Immature natural killer cell (primary cell): ENCODE data around the gene FLACC1. TPM values are rescaled to one million over a fixed set of nuclear protein-coding genes. Genes with fewer than 3 reads are reported as not detected.
A peak's percentile ranks its signal among the peaks of the same experiment; 100 is the strongest.

Experiments used
- DNase-seq, 3 donors: peaks; one replicate each; pipeline ENCODE4 v3.0.0; 2022; ENCODE audit warnings: mixed read lengths in 1 of 3
- H3K27ac Mint-ChIP-seq, 6 donors: one replicate each; pipeline ENCODE4 v1.8.0; 2020; ENCODE audit warnings: mixed read lengths in 6 of 6, mild to moderate bottlenecking in 5 of 6, inconsistent platforms in 4 of 6, moderate library complexity in 3 of 6
- H3K27me3 Mint-ChIP-seq, 3 donors: one replicate each; pipeline ENCODE4 v1.8.0; 2020 to 2021; ENCODE audit warnings: low read depth in 3 of 3, mild to moderate bottlenecking in 3 of 3, mixed read lengths in 3 of 3, moderate library complexity in 3 of 3, inconsistent platforms in 1 of 3
- H3K36me3 Mint-ChIP-seq, 3 donors: one replicate each; pipeline ENCODE4 v1.8.0; 2020; ENCODE audit warnings: mixed read lengths in 3 of 3, inconsistent platforms in 2 of 3, mild to moderate bottlenecking in 2 of 3
- H3K4me1 Mint-ChIP-seq, 2 donors: one replicate each; pipeline ENCODE4 v1.8.0; 2020; ENCODE audit warnings: inconsistent platforms in 2 of 2, mild to moderate bottlenecking in 2 of 2, mixed read lengths in 2 of 2, moderate library complexity in 1 of 2
- H3K4me3 Mint-ChIP-seq, 5 donors: one replicate each; pipeline ENCODE4 v1.8.0; 2020; ENCODE audit warnings: mild to moderate bottlenecking in 5 of 5, mixed read lengths in 5 of 5, inconsistent platforms in 3 of 5, moderate library complexity in 3 of 5
- H3K9me3 Mint-ChIP-seq, 6 donors: one replicate each; pipeline ENCODE4 v1.8.0; 2020; ENCODE audit warnings: mild to moderate bottlenecking in 6 of 6, mixed read lengths in 6 of 6, inconsistent platforms in 4 of 6, moderate library complexity in 3 of 6
- polyA plus RNA-seq, 3 donors: library from polyadenylated mRNA; unstranded; fragments of 300-500 nt; fragmentation: Illumina TruSeq; gene quantifications; one replicate each; pipeline ENCODE4 v1.2.3, GENCODE V29; 2021

Gene FLACC1
- polyA plus RNA-seq, 3 donors from 2014 or later: 0.46 to 0.94 TPM; not detected in 1

GRCh38 chr2:201363857-201364560 lies 6.9 kb upstream of the FLACC1 start:
- Mint-ChIP-seq H3K9me3 (peaks cover 0 to 9% (median 5%) of the 10 kb centered on the region in 6 donors), H3K4me1 (peaks cover 5 to 8% of the 10 kb centered on the region in 2 donors), H3K36me3 (peaks cover 28 to 45% (median 38%) of the 10 kb centered on the region in 3 donors), H3K27ac (peak overlapping the region in 1 of 6 donors; percentile 50), H3K27me3 (peaks cover 0 to 4% (median 0%) of the 10 kb centered on the region in 3 donors), H3K4me3 (no peak overlapping the region)
- DNase-seq: peak; percentile 42 to 56 (median 44)

GRCh38 chr2:201362396-201362795 lies 5.3 kb upstream of the FLACC1 start:
- Mint-ChIP-seq H3K36me3 (peaks cover 29 to 45% (median 30%) of the 10 kb centered on the region in 3 donors), H3K4me1 (peaks cover 5 to 8% of the 10 kb centered on the region in 2 donors), H3K27me3 (peaks cover 0 to 4% (median 0%) of the 10 kb centered on the region in 3 donors), H3K4me3 (no peak overlapping the region), H3K27ac (no peak overlapping the region), H3K9me3 (peaks cover 0 to 9% (median 5%) of the 10 kb centered on the region in 6 donors)
- no peak for DNase-seq

GRCh38 chr2:201361078-201361733 lies 4.1 kb upstream of the FLACC1 start:
- Mint-ChIP-seq H3K27me3 (peaks cover 0 to 4% (median 0%) of the 10 kb centered on the region in 3 donors), H3K9me3 (no peaks in the 10 kb centered on the region), H3K4me1 (peaks cover 5 to 8% of the 10 kb centered on the region in 2 donors), H3K27ac (no peak overlapping the region), H3K4me3 (no peak overlapping the region), H3K36me3 (peaks cover 21 to 36% (median 22%) of the 10 kb centered on the region in 3 donors)
- DNase-seq: no peak

- H3K27ac Mint-ChIP-seq: no peak overlapping the region
Observed at GRCh38 chr2:201360256-201360655, 3.1 kb upstream of the FLACC1 start.

GRCh38 chr2:201358684-201359083 lies 1.5 kb upstream of the FLACC1 start:
- H3K4me1 Mint-ChIP-seq: peaks cover under 1 to 2% of the 10 kb centered on the region in 2 donors
- H3K9me3 Mint-ChIP-seq: no peaks in the 10 kb centered on the region
- H3K27ac Mint-ChIP-seq: no peak overlapping the region
- H3K4me3 Mint-ChIP-seq: no peak overlapping the region
- peaks cover 13 to 29% (median 19%) of the 10 kb centered on the region in 3 donors for H3K36me3 Mint-ChIP-seq
- DNase-seq: no peak
- no peaks in the 10 kb centered on the region for H3K27me3 Mint-ChIP-seq

More at GRCh38 chr2:201360256-201360655, 3.1 kb upstream of the FLACC1 start:
- H3K27me3 Mint-ChIP-seq: peaks cover 0 to 4% (median 0%) of the 10 kb centered on the region in 3 donors
- DNase-seq: no peak
- no peaks in the 10 kb centered on the region for H3K9me3 Mint-ChIP-seq
- peaks cover 18 to 36% (median 21%) of the 10 kb centered on the region in 3 donors for H3K36me3 Mint-ChIP-seq
- peaks cover 5 to 8% of the 10 kb centered on the region in 2 donors for H3K4me1 Mint-ChIP-seq
- no peak overlapping the region for H3K4me3 Mint-ChIP-seq

GRCh38 chr2:201353116-201353515 lies 4.0 kb downstream of the FLACC1 start:
- peaks cover 6 to 27% (median 22%) of the 10 kb centered on the region in 3 donors for H3K36me3 Mint-ChIP-seq
- no peak overlapping the region for H3K4me3 Mint-ChIP-seq
- H3K27ac Mint-ChIP-seq: peak overlapping the region in 1 of 6 donors; percentile 28
- H3K9me3 Mint-ChIP-seq: no peaks in the 10 kb centered on the region
- no peak for DNase-seq
- peaks cover 0 to 6% (median 1%) of the 10 kb centered on the region in 3 donors for H3K27me3 Mint-ChIP-seq
- no peaks in the 10 kb centered on the region for H3K4me1 Mint-ChIP-seq

GRCh38 chr2:201350879-201351278 lies 6.3 kb downstream of the FLACC1 start:
- no peak overlapping the region for H3K4me3 Mint-ChIP-seq
- no peaks in the 10 kb centered on the region for H3K9me3 Mint-ChIP-seq
- no peaks in the 10 kb centered on the region for H3K4me1 Mint-ChIP-seq
- DNase-seq: no peak
- no peak overlapping the region for H3K27ac Mint-ChIP-seq
- H3K36me3 Mint-ChIP-seq: peaks cover 10 to 34% (median 23%) of the 10 kb centered on the region in 3 donors
- peaks cover 0 to 6% (median 1%) of the 10 kb centered on the region in 3 donors for H3K27me3 Mint-ChIP-seq

- Mint-ChIP-seq H3K27ac (no peak overlapping the region), H3K27me3 (peaks cover 0 to 6% (median 3%) of the 10 kb centered on the region in 3 donors), H3K9me3 (no peaks in the 10 kb centered on the region), H3K4me3 (no peak overlapping the region), H3K4me1 (no peaks in the 10 kb centered on the region), H3K36me3 (peaks cover 17 to 41% (median 32%) of the 10 kb centered on the region in 3 donors)
- DNase-seq: no peak
Observed at GRCh38 chr2:201349601-201350000, 7.5 kb downstream of the FLACC1 start.

- no peak overlapping the region for H3K4me3 Mint-ChIP-seq
- no peaks in the 10 kb centered on the region for H3K9me3 Mint-ChIP-seq
- peaks cover 0 to 6% (median 3%) of the 10 kb centered on the region in 3 donors for H3K27me3 Mint-ChIP-seq
- peaks cover 19 to 42% (median 38%) of the 10 kb centered on the region in 3 donors for H3K36me3 Mint-ChIP-seq
- no peaks in the 10 kb centered on the region for H3K4me1 Mint-ChIP-seq
- DNase-seq: no peak
- H3K27ac Mint-ChIP-seq: no peak overlapping the region
Observed at GRCh38 chr2:201348758-201349157, 8.4 kb downstream of the FLACC1 start.

- DNase-seq: no peak
- Mint-ChIP-seq H3K27me3 (peaks cover 0 to 6% (median 3%) of the 10 kb centered on the region in 3 donors), H3K4me3 (no peak overlapping the region), H3K4me1 (peaks cover 0 to 4% of the 10 kb centered on the region in 2 donors), H3K9me3 (no peaks in the 10 kb centered on the region), H3K36me3 (peaks cover 31 to 50% (median 49%) of the 10 kb centered on the region in 3 donors), H3K27ac (no peak overlapping the region)
Observed at GRCh38 chr2:201347138-201347537, 10.0 kb downstream of the FLACC1 start.

GRCh38 chr2:201345625-201346213 lies 11.4 kb downstream of the FLACC1 start:
- H3K27me3 Mint-ChIP-seq: peaks cover 0 to 1% (median 0%) of the 10 kb centered on the region in 3 donors
- H3K36me3 Mint-ChIP-seq: peaks cover 36 to 55% (median 54%) of the 10 kb centered on the region in 3 donors
- H3K9me3 Mint-ChIP-seq: peaks cover 0 to 3% (median 0%) of the 10 kb centered on the region in 6 donors
- H3K4me3 Mint-ChIP-seq: no peak overlapping the region
- no peak overlapping the region for H3K27ac Mint-ChIP-seq
- H3K4me1 Mint-ChIP-seq: peaks cover 2 to 15% of the 10 kb centered on the region in 2 donors
- DNase-seq: no peak

GRCh38 chr2:201344663-201345366 lies 12.3 kb downstream of the FLACC1 start:
- Mint-ChIP-seq H3K4me1 (peaks cover 9 to 24% of the 10 kb centered on the region in 2 donors), H3K9me3 (peaks cover 0 to 12% (median 2%) of the 10 kb centered on the region in 6 donors), H3K27me3 (peaks cover 0 to 3% (median 0%) of the 10 kb centered on the region in 3 donors), H3K27ac (peak overlapping the region in 1 of 6 donors; percentile 31), H3K4me3 (no peak overlapping the region), H3K36me3 (peaks cover 40 to 63% (median 59%) of the 10 kb centered on the region in 3 donors)
- no peak for DNase-seq

GRCh38 chr2:201343559-201343958 lies 13.6 kb downstream of the FLACC1 start:
- Mint-ChIP-seq H3K9me3 (peaks cover 0 to 12% (median 3%) of the 10 kb centered on the region in 6 donors), H3K4me1 (peaks cover 11 to 29% of the 10 kb centered on the region in 2 donors), H3K27ac (no peak overlapping the region), H3K36me3 (peaks cover 40 to 64% (median 58%) of the 10 kb centered on the region in 3 donors), H3K4me3 (no peak overlapping the region), H3K27me3 (peaks cover 0 to 3% (median 0%) of the 10 kb centered on the region in 3 donors)
- DNase-seq: no peak
